Lung (tissue), 12 donors: ENCODE measurements around the gene GMEB2. TPM values are rescaled to one million over a fixed set of nuclear protein-coding genes. Genes with fewer than 3 reads are reported as not detected.
A peak's percentile ranks its signal among the peaks of the same experiment; 100 is the strongest.

Experiments used
- ATAC-seq: fragments of 200-7000 bp; cut with Tn5 transposase; one replicate; pipeline ENCODE4 v1.9.1; 2020; ENCODE audit warnings: moderate number of reproducible peaks; ENCODE audit not compliant: insufficient read depth, low FRiP score
- DNase-seq, 3 donors: peaks; one replicate each; pipeline ENCODE4 v3.0.0-alpha.2; 2013 to 2017
- H3K27ac ChIP-seq, 2 donors: one replicate each; pipeline ENCODE4 v1.5.1; 2013; ENCODE audit warnings: mild to moderate bottlenecking in 2 of 2, moderate library complexity in 2 of 2, control low read depth in 1 of 2, inconsistent platforms in 1 of 2, low read depth in 1 of 2, low read length in 1 of 2
- H3K27me3 ChIP-seq, 3 donors: one replicate each; pipeline ENCODE4 v1.5.1; 2013; ENCODE audit warnings: low read length in 2 of 3; ENCODE audit not compliant: control insufficient read depth in 3 of 3, insufficient read depth in 3 of 3
- H3K36me3 ChIP-seq, 4 donors: one replicate each; pipeline ENCODE4 v1.5.1; 2013; ENCODE audit warnings: low read length in 4 of 4, mild to moderate bottlenecking in 1 of 4, moderate library complexity in 1 of 4; ENCODE audit not compliant: control insufficient read depth in 4 of 4, insufficient read depth in 4 of 4
- H3K4me1 ChIP-seq, 5 donors: one replicate each; pipeline ENCODE4 v1.5.1; 2013; ENCODE audit warnings: low read length in 5 of 5, mild to moderate bottlenecking in 2 of 5, moderate library complexity in 1 of 5; ENCODE audit not compliant: control insufficient read depth in 5 of 5, insufficient read depth in 5 of 5
- H3K4me3 ChIP-seq: one replicate; pipeline ENCODE4 v1.5.1; 2013; ENCODE audit warnings: mild to moderate bottlenecking, control low read depth, moderate library complexity
- H3K9ac ChIP-seq, 2 donors: one replicate each; pipeline ENCODE4 v1.5.1; 2013; ENCODE audit warnings: low read length in 2 of 2, control low read depth in 1 of 2; ENCODE audit not compliant: insufficient read depth in 1 of 2
- H3K9me3 ChIP-seq, 4 donors: one replicate each; pipeline ENCODE4 v1.5.1; 2013; ENCODE audit warnings: low read length in 3 of 4, mild to moderate bottlenecking in 1 of 4, moderate library complexity in 1 of 4; ENCODE audit not compliant: control insufficient read depth in 4 of 4, insufficient read depth in 3 of 4
- CTCF ChIP-seq: IDR thresholded peaks from 2 replicates; pipeline ENCODE4 v1.5.1; 2012; ENCODE audit warnings: mild to moderate bottlenecking; ENCODE audit errors: control extremely low read depth, extremely low read depth
- WGBS, 2 donors: extraction: QIAGEN DNeasy Blood & Tissue Kit; methylation state at CpG; one replicate each; pipeline ENCODE4 v1.1.7; 2013; 5-methylcytosine and 5-hydroxymethylcytosine counted together
- polyA plus RNA-seq, 2 donors: library from polyadenylated mRNA; stranded (reverse); fragments of 200-250 nt; gene quantifications; one replicate each; pipeline ENCODE4 v1.2.1, GENCODE V29; 2013
- total RNA-seq, 2 donors: library from RNA; depleted of rRNA in 1 of 2; stranded (reverse); fragments of >200 nt in 1 of 2; gene quantifications; one replicate each; pipeline ENCODE4 v1.2.1, GENCODE V29; 2014 to 2021
- donor health status: control.
- donor health status: control.
- donor health status: Bipolar disorder and iron deficiency.
- donor health status: healthy.
- donor health status: DM: yes; HTN: yes; CAD: no.

Gene GMEB2
- total and polyA plus RNA-seq, 4 donors: 7.6 to 12.9 (median 10.3) TPM

GRCh38 chr20:63541371-63541770 is 85.5 kb downstream of the GMEB2 start:
- H3K4me1 ChIP-seq: peaks cover 0 to 2% (median 0%) of the 10 kb centered on the region in 5 donors
- H3K36me3 ChIP-seq: no peaks in the 10 kb centered on the region
- WGBS, 2 donors: 92 to 94% methylated on average over 26 to 28 of the region's 28 CpGs
- H3K9me3 ChIP-seq: no peaks in the 10 kb centered on the region
- no peak for DNase-seq
- ATAC-seq: no peak
- H3K27me3 ChIP-seq: peaks cover 0 to 7% (median 0%) of the 10 kb centered on the region in 3 donors
- no peak for TF ChIP-seq CTCF
- H3K4me3 ChIP-seq: no peak overlapping the region
- no peak overlapping the region for H3K9ac ChIP-seq
- H3K27ac ChIP-seq: no peak overlapping the region

DNA sequence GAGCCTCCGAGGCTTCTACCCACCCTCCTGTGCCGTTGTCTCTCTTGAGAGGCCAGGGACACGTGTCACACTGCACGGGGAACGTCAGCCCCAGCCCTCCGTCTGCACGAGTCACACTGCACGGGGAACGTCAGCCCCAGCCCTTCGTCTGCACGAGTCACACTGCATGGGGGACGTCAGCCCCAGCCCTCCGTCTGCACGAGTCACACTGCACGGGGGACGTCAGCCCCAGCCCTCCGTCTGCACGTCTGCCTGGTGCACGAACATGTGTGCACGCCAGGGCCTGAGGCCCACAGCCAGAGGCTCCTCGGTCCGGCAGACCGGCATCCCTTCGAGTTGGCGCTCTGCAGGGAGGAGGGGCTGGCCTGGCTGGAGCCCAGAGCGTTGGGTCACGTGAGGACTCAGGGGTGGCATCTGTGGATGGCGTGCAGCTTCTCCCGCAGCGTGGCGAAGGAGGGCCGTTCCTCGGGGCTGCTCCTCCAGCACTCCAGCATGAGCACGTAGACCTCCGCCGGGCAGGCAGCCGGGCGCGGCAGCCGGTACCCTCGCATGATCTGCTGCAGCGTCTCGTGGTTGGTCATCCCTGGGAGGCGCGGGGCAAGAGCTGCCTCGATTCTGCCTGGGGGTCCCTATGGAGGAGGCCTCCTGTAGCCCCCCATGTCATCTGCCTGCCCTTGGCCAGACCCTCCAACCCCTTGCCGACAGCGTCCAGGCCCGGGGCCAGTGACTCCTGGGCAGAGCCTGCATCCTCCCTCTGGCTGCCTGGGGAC is 86.3 kb downstream of the GMEB2 start:
- H3K27ac ChIP-seq: no peak overlapping the region
- DNase-seq: no peak

DNA sequence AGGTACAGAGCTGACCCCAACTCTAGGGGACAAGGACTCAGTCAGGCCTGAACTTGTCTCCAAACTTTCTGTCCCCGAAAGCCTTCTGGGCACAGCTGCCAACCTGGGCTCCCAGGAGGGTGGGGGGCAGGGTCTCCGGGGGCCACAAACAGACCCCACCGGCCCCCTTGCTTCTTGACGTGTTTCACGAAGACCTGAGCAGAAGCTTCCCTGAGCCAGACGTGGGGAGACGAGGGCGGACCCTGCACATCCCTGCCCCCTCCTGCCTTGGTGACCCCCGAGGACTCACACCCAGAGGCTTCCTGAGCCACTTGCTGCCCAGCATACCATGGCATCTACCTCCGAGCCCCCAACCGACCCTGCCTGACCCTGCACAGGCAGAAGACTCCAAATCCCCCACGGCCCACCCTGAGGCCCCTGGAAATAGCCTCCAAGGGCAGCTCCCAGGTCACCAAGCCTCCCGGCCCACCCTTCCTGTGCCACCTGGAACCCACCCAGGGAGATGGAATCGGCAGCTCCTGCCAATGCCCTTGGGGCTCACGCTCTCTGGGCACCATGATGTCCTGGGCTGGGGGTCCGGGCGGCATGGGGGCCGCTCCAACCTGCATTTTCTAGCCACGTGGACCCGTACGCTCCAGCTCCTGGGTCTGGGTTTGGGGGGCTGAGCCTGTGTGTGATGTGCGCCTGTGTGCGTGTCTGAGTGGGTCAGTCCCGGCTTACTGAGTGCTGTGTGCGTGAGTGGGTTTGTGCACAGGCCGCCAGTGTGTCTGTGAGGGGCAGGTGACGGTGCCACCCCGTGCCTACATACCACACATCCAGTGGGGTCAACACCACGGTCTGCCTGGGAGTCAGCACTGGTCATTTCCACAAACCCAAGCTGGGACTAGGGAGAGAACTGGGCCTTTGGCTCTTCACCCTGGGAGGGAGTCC is 87.2 kb downstream of the GMEB2 start:
- Histone ChIP-seq H3K9ac (no peak overlapping the region), H3K4me3 (peak overlapping the region; percentile 5), H3K36me3 (no peaks in the 10 kb centered on the region), H3K27me3 (peaks cover 0 to 3% (median 2%) of the 10 kb centered on the region in 3 donors), H3K27ac (no peak overlapping the region), H3K9me3 (no peaks in the 10 kb centered on the region), H3K4me1 (peaks cover 0 to 6% (median 0%) of the 10 kb centered on the region in 5 donors)
- WGBS, 2 donors: 91% methylated on average over 29 of the region's 29 CpGs
- DNase-seq (no peak), ATAC-seq (no peak)
- no peak for TF ChIP-seq CTCF

More for the DNA sequence above, 86.3 kb downstream of the GMEB2 start:
- Histone ChIP-seq H3K9me3 (no peaks in the 10 kb centered on the region), H3K36me3 (no peaks in the 10 kb centered on the region), H3K27me3 (peaks cover 0 to 3% (median 0%) of the 10 kb centered on the region in 3 donors), H3K9ac (no peak overlapping the region), H3K4me1 (peaks cover 0 to 2% (median 0%) of the 10 kb centered on the region in 5 donors), H3K4me3 (no peak overlapping the region)
- ATAC-seq: no peak
- TF ChIP-seq CTCF: no peak
- 73 to 84% methylated on average over 49 of the region's 49 CpGs for WGBS, 2 donors
